Mucosa of descending colon (tissue), 3 donors: ENCODE results near the gene RYR3. TPM values are rescaled to one million over a fixed set of nuclear protein-coding genes. Genes with fewer than 3 reads are reported as not detected.

Source experiments
- ATAC-seq: fragments of 200-7000 bp; cut with Tn5 transposase; one replicate; pipeline ENCODE4 v1.9.1; 2020; ENCODE audit warnings: mild to moderate bottlenecking, moderate library complexity
- DNase-seq, 3 donors: peaks; one replicate each; pipeline ENCODE4 v3.0.0-alpha.2; 2020
- H3K36me3 ChIP-seq: fragments of 200-600 bp; one replicate; pipeline ENCODE4 v1.8.0; 2021; ENCODE audit warnings: low read depth, mild to moderate bottlenecking
- H3K4me1 ChIP-seq: fragments of 200-600 bp; one replicate; pipeline ENCODE4 v1.8.0; 2021; ENCODE audit warnings: low read depth, mild to moderate bottlenecking
- H3K4me3 ChIP-seq: fragments of 200-600 bp; one replicate; pipeline ENCODE4 v1.8.0; 2021; ENCODE audit warnings: mild to moderate bottlenecking
- H3K9me3 ChIP-seq: fragments of 200-600 bp; one replicate; pipeline ENCODE4 v1.8.0; 2021; ENCODE audit warnings: mild to moderate bottlenecking
- intact Hi-C, 2 donors: fragments of 100-400 bp; cut with DNase I in 1 of 2; cut with micrococcal nuclease in 1 of 2; formaldehyde crosslinking; loops; one replicate each; pipeline versions ENCODE4 v1.11.0 to v1.11.1; 2022; cut with DNase I, micrococcal nuclease
- total RNA-seq, 3 donors: library from RNA; stranded (reverse); fragmentation: NEBNext Ultra II Directional in 2 of 3; extraction: Animal tissue kit (Norgen Biotek cat#: 25700) in 2 of 3; gene quantifications; one replicate each; pipeline versions ENCODE4 v1.2.1 to v1.2.4, GENCODE V29; 2021 to 2023
- TF ChIP-seq, protein P1 (sequence below): fragments of 200-600 bp; IDR thresholded peaks from one replicate; pipeline ENCODE4 v1.8.0; 2022; ENCODE audit warnings: antibody characterized with exemption, mild to moderate bottlenecking
- donor health status: DM: no; HTN: no; CAD: no; lungs with moderate emphysema.
- donor health status: DM: no; HTN: no; CAD: no.
- donor health status: DM: no; HTN: yes; CAD: no.

Gene RYR3
- total RNA-seq, 3 donors from 2014 or later, result 0.84 to 16.4 (median 1.1) TPM

DNA sequence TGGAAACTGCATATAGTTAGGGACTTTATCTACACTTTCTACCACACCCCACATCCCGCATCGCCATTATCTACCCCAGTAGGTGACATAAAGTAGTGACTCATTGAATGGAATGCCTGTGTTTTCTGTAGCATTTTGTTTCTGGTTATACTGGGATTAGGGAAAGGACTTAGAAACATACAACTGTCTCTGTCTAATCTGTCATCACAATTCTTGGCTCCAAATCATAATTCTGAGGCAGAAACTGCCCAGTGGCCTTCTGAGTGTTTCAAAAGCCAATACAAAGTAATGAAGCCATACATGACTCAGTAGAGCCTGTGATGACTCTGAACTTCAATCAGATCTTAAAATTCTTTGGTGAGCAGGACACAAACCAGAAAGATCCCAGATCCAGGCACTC is 541.8 kb downstream of the RYR3 start:
- intact Hi-C loops, result no loop called here
- no peak for ATAC-seq
- Histone ChIP-seq H3K4me1 (no peaks in the 10 kb centered on the region), H3K9me3 (no peaks in the 10 kb centered on the region), H3K36me3 (no peaks in the 10 kb centered on the region), H3K4me3 (no peak overlapping the region)
- DNase-seq, result no peak
- TF ChIP-seq, protein P1, sequence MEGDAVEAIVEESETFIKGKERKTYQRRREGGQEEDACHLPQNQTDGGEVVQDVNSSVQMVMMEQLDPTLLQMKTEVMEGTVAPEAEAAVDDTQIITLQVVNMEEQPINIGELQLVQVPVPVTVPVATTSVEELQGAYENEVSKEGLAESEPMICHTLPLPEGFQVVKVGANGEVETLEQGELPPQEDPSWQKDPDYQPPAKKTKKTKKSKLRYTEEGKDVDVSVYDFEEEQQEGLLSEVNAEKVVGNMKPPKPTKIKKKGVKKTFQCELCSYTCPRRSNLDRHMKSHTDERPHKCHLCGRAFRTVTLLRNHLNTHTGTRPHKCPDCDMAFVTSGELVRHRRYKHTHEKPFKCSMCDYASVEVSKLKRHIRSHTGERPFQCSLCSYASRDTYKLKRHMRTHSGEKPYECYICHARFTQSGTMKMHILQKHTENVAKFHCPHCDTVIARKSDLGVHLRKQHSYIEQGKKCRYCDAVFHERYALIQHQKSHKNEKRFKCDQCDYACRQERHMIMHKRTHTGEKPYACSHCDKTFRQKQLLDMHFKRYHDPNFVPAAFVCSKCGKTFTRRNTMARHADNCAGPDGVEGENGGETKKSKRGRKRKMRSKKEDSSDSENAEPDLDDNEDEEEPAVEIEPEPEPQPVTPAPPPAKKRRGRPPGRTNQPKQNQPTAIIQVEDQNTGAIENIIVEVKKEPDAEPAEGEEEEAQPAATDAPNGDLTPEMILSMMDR, result no peak

DNA sequence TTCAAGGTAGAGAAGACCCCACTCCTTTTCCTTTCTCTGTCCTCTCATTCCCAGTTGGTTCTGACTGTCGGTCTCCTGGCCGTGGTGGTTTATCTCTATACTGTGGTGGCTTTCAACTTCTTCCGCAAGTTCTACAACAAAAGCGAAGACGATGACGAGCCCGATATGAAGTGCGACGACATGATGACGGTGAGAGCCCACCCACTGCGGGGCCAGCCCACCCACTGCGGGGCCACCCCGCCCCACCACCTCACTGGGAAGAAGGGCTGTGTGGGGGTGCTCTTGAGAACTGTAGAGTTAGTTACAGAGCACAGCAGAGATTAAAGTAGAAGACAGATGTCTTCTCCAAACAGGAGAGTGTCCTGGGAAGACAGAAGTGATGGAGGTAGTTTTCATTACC is 547.0 kb downstream of the RYR3 start:
- DNase-seq, result no peak
- no peaks in the 10 kb centered on the region for H3K9me3 ChIP-seq
- H3K4me3 ChIP-seq, result no peak overlapping the region
- no peaks in the 10 kb centered on the region for H3K36me3 ChIP-seq
- TF ChIP-seq, protein P1, result no peak
- no peak for ATAC-seq
- no peaks in the 10 kb centered on the region for H3K4me1 ChIP-seq
- intact Hi-C loops, result no loop called here

DNA sequence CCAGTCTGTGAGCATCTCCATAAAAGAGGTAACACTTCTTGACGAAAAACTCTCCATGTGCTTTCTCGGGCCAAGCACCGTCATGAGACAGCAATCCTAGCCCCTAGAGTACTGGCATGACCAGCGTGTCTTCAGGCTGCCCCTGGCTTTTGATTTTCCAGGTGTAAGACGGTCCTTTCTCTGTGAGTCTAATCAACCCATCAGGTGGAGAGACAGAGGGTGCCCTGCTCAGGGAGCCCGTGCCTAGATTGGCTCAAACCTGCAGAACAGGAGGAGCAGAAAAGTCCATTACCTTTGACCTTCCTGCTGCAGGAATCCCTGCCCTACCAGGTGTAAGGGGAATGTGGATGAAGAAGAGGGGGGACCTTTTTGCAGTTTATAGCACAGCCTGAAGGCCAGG is 548.1 kb downstream of the RYR3 start:
- Histone ChIP-seq H3K9me3 (no peaks in the 10 kb centered on the region), H3K4me1 (no peaks in the 10 kb centered on the region), H3K4me3 (no peak overlapping the region), H3K36me3 (no peaks in the 10 kb centered on the region)
- TF ChIP-seq, protein P1, result no peak
- ATAC-seq (no peak), DNase-seq (no peak)
- intact Hi-C loops, result no loop called here

DNA sequence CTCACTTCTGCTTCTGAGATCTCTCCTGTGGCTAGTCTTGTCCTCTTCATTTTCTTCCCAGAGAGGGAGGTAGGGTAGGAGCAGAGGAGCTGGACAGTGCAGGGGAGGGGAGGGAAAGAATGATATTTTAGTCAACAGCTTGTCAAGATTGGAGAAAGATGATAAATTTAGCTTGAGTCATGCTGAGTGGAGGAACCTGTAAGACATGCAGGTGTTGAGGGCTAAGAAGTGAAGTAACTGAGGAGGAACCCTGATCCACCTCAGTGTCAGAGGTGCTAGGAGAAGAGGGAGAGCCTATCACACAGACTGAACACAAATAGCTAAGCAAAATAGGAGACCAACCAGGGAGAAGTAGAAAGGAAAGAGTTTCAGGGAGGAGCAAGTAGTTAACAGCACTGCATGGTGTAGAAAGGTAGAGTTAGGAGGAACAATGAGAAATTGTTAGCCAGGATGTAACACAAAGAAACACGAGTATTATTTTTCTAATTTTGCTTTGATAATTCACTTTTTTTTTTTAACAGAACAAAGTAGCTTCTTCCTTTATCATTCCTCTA is 549.3 kb downstream of the RYR3 start:
- intact Hi-C loops, result no loop called here

DNA sequence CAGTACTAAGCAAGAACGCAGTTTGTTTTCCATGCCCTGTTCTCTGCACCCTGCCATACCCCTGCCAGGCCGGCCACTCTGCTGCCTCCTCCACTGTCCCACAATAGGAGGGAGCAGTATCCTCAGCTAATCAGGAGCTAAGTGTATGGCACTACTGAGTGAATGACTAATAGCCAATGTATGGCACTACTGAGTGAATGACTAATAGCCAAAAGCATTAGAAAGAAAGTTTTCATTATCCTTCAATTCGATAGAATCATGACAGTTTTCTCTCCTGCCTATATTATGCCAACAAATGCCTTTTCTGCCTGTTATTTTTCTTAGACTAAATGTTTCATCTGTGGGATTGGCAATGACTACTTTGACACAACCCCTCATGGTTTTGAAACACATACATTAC is 550.0 kb downstream of the RYR3 start:
- Histone ChIP-seq H3K4me3 (no peak overlapping the region), H3K36me3 (no peaks in the 10 kb centered on the region), H3K4me1 (no peaks in the 10 kb centered on the region), H3K9me3 (no peaks in the 10 kb centered on the region)
- intact Hi-C loops, result no loop called here
- TF ChIP-seq, protein P1, result no peak
- no peak for ATAC-seq
- no peak for DNase-seq

More for the DNA sequence above, 549.3 kb downstream of the RYR3 start:
- ATAC-seq, result no peak
- DNase-seq, result no peak
- TF ChIP-seq, protein P1, result no peak
- H3K9me3 ChIP-seq, result no peaks in the 10 kb centered on the region
- no peaks in the 10 kb centered on the region for H3K4me1 ChIP-seq
- H3K4me3 ChIP-seq, result no peak overlapping the region
- no peaks in the 10 kb centered on the region for H3K36me3 ChIP-seq
